Stimulated activated CD8-positive, alpha-beta memory T cell treated with anti-CD3 and anti-CD28 coated beads, Interleukin-4, amount 100 ng/mL, for 24 hours (primary cell): Measurements from ENCODE around the gene UQCRHL.
"Not testable (repeated sequence)": the region's sequence is repeated elsewhere in the genome, so short reads cannot be mapped to it uniquely, and the experiment has no call there.

Experiments
- DNase-seq: peaks from one replicate; pipeline ENCODE4 v3.0.0-alpha.2; 2020; ENCODE audit warnings: low read depth

Gene UQCRHL

GRCh38 chr1:15807549-15807948, at the start of gene UQCRHL:
Gene UQCRHL, minus strand, starts transcription at chr1:15807649. Its CDS starts 0 bp downstream, at chr1:15807649.
- not testable (repeated sequence) for DNase-seq

- DNase-seq = no peak
Measured at GRCh38 chr1:15856888-15857287, 49.4 kb upstream of the UQCRHL start.

- DNase-seq = no peak
Measured at GRCh38 chr1:15852828-15853302, 45.4 kb upstream of the UQCRHL start.

GRCh38 chr1:15852036-15852827, 44.8 kb upstream of the UQCRHL start:
- no peak for DNase-seq

- DNase-seq = no peak
Measured at GRCh38 chr1:15851210-15852035, 44.0 kb upstream of the UQCRHL start.

- no peak for DNase-seq
Measured at GRCh38 chr1:15850471-15851001, 43.1 kb upstream of the UQCRHL start.

GRCh38 chr1:15849775-15850324, 42.4 kb upstream of the UQCRHL start:
- DNase-seq = peak; percentile 3

GRCh38 chr1:15848929-15849774, 41.7 kb upstream of the UQCRHL start:
- DNase-seq = peak; percentile 48

- peak; percentile 31 for DNase-seq
Measured at GRCh38 chr1:15848143-15848928, 40.9 kb upstream of the UQCRHL start.

GRCh38 chr1:15847893-15848142, 40.4 kb upstream of the UQCRHL start:
- DNase-seq = no peak

- DNase-seq = peak; percentile 99
Measured at GRCh38 chr1:15847100-15847892, 39.8 kb upstream of the UQCRHL start, which contains the start of gene SPEN. Gene SPEN, plus strand, starts transcription at chr1:15847707. Its CDS starts 361 bp downstream, at chr1:15848068.

- not testable (repeated sequence) for DNase-seq
Measured at GRCh38 chr1:15846056-15846455, 38.6 kb upstream of the UQCRHL start.

GRCh38 chr1:15843826-15844572, 36.5 kb upstream of the UQCRHL start:
- no peak for DNase-seq

- no peak for DNase-seq
Measured at GRCh38 chr1:15838721-15839120, 31.3 kb upstream of the UQCRHL start.

GRCh38 chr1:15837931-15838330, 30.5 kb upstream of the UQCRHL start:
- DNase-seq = no peak

- peak; percentile 66 for DNase-seq
Measured at GRCh38 chr1:15836772-15837669, 29.6 kb upstream of the UQCRHL start.

GRCh38 chr1:15836511-15836771, 29.0 kb upstream of the UQCRHL start:
- DNase-seq = not testable (repeated sequence)

- peak; percentile 99 for DNase-seq
Measured at GRCh38 chr1:15835741-15836510, 28.5 kb upstream of the UQCRHL start.
